ENCODE results near the gene GRIN2C. TPM values are rescaled to one million over a fixed set of nuclear protein-coding genes. Genes with fewer than 3 reads are reported as not detected.

GRIN2C gene
- total RNA-seq, 1 experiment from 2014 or later = 0.11 TPM

- no peak for DNase-seq
- CTCF ChIA-PET = no interaction called here
- Histone ChIP-seq H3K4me3 (no peak overlapping the region), H3K79me2 (ENCODE audit: low read depth) (no peaks in the 10 kb centered on the region), H3K9me3 (ENCODE audit: insufficient read depth, low read depth) (no peaks in the 10 kb centered on the region), H3K4me2 (no peak overlapping the region), H4K20me1 (ENCODE audit: insufficient read depth) (no peaks in the 10 kb centered on the region), H3K27me3 (ENCODE audit: insufficient read depth, low read depth) (no peaks in the 10 kb centered on the region), H2AFZ (no peak overlapping the region), H3K36me3 (ENCODE audit: low read depth) (no peaks in the 10 kb centered on the region), H3F3A (ENCODE audit: insufficient read depth, low read depth) (no peaks in the 10 kb centered on the region), H3K27ac (no peak overlapping the region), H3K9me2 (ENCODE audit: insufficient read depth) (no peaks in the 10 kb centered on the region), H3K4me1 (replicated peaks; ENCODE audit: insufficient read depth) (no peaks in the 10 kb centered on the region)
- POLR2A ChIA-PET (ENCODE audit: unreplicated experiment) = no interaction called here
- BruUV-seq (replicated peaks) = no TSS peak
- intact Hi-C loops (cut with micrococcal nuclease; ENCODE audit: unreplicated experiment) = no loop called here
- TF ChIP-seq, protein P1, sequence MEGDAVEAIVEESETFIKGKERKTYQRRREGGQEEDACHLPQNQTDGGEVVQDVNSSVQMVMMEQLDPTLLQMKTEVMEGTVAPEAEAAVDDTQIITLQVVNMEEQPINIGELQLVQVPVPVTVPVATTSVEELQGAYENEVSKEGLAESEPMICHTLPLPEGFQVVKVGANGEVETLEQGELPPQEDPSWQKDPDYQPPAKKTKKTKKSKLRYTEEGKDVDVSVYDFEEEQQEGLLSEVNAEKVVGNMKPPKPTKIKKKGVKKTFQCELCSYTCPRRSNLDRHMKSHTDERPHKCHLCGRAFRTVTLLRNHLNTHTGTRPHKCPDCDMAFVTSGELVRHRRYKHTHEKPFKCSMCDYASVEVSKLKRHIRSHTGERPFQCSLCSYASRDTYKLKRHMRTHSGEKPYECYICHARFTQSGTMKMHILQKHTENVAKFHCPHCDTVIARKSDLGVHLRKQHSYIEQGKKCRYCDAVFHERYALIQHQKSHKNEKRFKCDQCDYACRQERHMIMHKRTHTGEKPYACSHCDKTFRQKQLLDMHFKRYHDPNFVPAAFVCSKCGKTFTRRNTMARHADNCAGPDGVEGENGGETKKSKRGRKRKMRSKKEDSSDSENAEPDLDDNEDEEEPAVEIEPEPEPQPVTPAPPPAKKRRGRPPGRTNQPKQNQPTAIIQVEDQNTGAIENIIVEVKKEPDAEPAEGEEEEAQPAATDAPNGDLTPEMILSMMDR (conservative IDR thresholded peaks at IDR 0.05) = no peak
Measured at GRCh38 chr17:74795327-74796020, 64.2 kb downstream of the GRIN2C start.

GRCh38 chr17:74792586-74793105 lies 67.0 kb downstream of the GRIN2C start:
- Histone ChIP-seq H2AFZ (no peak overlapping the region), H3K4me3 (no peak overlapping the region), H3K79me2 (ENCODE audit: low read depth) (no peaks in the 10 kb centered on the region), H3K27ac (no peak overlapping the region), H3K36me3 (ENCODE audit: low read depth) (no peaks in the 10 kb centered on the region), H3K9me2 (ENCODE audit: insufficient read depth) (no peaks in the 10 kb centered on the region), H4K20me1 (ENCODE audit: insufficient read depth) (no peaks in the 10 kb centered on the region), H3K4me2 (no peak overlapping the region), H3K27me3 (ENCODE audit: insufficient read depth, low read depth) (no peaks in the 10 kb centered on the region), H3F3A (ENCODE audit: insufficient read depth, low read depth) (no peaks in the 10 kb centered on the region), H3K9me3 (ENCODE audit: insufficient read depth, low read depth) (no peaks in the 10 kb centered on the region), H3K4me1 (replicated peaks; ENCODE audit: insufficient read depth) (no peaks in the 10 kb centered on the region)
- CTCF ChIA-PET = interaction anchor here (0.7 kb wide), 1 partner anchor 196 kb away, joined by 6 read pairs; no protein-coding TSS in a partner anchor
- no peak for TF ChIP-seq EZH2 (IDR thresholded peaks at IDR 0.05; ENCODE audit: low read depth)
- TF ChIP-seq, protein P1 (conservative IDR thresholded peaks at IDR 0.05) = no peak
- no peak for DNase-seq
- intact Hi-C loops (cut with micrococcal nuclease; ENCODE audit: unreplicated experiment) = no loop called here
- POLR2A ChIA-PET (ENCODE audit: unreplicated experiment) = no interaction called here
- BruUV-seq (replicated peaks) = no TSS peak

Other genes starting within 250 kb of the GRIN2C start
- not detected in 2 replicates for gene CD300E, start 236.1 kb downstream of the GRIN2C start, total RNA-seq (2021)
- not detected in 2 replicates for gene CD300LF, start 147.0 kb downstream of the GRIN2C start, total RNA-seq (2021)
- not detected in 2 replicates for gene RAB37, start 122.6 kb downstream of the GRIN2C start, total RNA-seq (2021)
- gene NHERF1, start 111.3 kb downstream of the GRIN2C start, total RNA-seq (2021) = 83.6 and 105 TPM in 2 replicates
- 31.5 and 37.6 TPM in 2 replicates for gene NAT9, start 83.5 kb downstream of the GRIN2C start, total RNA-seq (2021)
- 18.2 and 30.7 TPM in 2 replicates for gene FDXR, start 13.1 kb upstream of the GRIN2C start, total RNA-seq (2021)
- gene FADS6, start 33.7 kb upstream of the GRIN2C start, total RNA-seq (2021) = not detected in 2 replicates
- gene USH1G, start 63.4 kb upstream of the GRIN2C start, total RNA-seq (2021) = 0.22 and 0.28 TPM in 2 replicates
- gene OTOP2, start 64.4 kb upstream of the GRIN2C start, total RNA-seq (2021) = not detected in 2 replicates
- gene OTOP3, start 76.0 kb upstream of the GRIN2C start, total RNA-seq (2021) = not detected in 2 replicates
- gene HID1, start 112.9 kb upstream of the GRIN2C start, total RNA-seq (2021) = 32.1 and 49.7 TPM in 2 replicates
- gene CDR2L, start 127.7 kb upstream of the GRIN2C start, total RNA-seq (2021) = 15.1 and 22.8 TPM in 2 replicates
- 42.8 and 48.4 TPM in 2 replicates for gene MRPL58, start 152.8 kb upstream of the GRIN2C start, total RNA-seq (2021)
- 306 and 336 TPM in 2 replicates for gene ATP5PD, start 187.1 kb upstream of the GRIN2C start, total RNA-seq (2021)
- gene KCTD2, start 187.3 kb upstream of the GRIN2C start, total RNA-seq (2021) = 18.4 and 18.6 TPM in 2 replicates
- gene SLC16A5, start 228.1 kb upstream of the GRIN2C start, total RNA-seq (2021) = 70.2 and 88.5 TPM in 2 replicates

Measured in PC-9 (cell line).